SH-SY5Y (cell line): ENCODE measurements around the gene UTP15.

ENCODE experiments used
- GATA2 ChIP-seq: IDR thresholded peaks from 2 replicates; pipeline ENCODE4 v1.6.1; 2011; ENCODE audit warnings: mild to moderate bottlenecking, low read depth, low read length
- GATA3 ChIP-seq: IDR thresholded peaks from 2 replicates; pipeline ENCODE4 v1.6.1; 2011; ENCODE audit warnings: low read depth, mild to moderate bottlenecking, low read length, moderate library complexity

The UTP15 gene

GRCh38 chr5:73544429-73545402 lies 20.8 kb upstream of the UTP15 start:
- TF ChIP-seq GATA2 = no peak
- TF ChIP-seq GATA3 = no peak

DNA sequence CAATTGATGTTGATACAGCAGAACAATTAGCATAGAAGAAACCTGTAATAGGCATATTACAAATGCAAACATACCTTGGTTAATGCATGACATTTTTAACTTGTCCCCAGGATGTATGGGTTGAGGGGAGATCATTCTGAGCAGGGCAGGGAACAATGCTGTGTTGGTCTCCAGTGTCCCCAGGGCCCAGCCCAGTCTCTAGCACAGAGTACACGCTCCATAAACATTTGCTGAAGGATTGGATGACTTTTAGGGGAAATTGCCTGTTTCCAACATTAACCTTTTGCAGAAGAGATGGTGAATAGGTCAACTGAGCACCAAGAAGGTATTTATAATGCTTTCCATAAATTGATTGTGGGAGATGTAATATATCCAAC lies 20.2 kb upstream of the UTP15 start:
- TF ChIP-seq GATA2 (no peak), GATA3 (no peak)

DNA sequence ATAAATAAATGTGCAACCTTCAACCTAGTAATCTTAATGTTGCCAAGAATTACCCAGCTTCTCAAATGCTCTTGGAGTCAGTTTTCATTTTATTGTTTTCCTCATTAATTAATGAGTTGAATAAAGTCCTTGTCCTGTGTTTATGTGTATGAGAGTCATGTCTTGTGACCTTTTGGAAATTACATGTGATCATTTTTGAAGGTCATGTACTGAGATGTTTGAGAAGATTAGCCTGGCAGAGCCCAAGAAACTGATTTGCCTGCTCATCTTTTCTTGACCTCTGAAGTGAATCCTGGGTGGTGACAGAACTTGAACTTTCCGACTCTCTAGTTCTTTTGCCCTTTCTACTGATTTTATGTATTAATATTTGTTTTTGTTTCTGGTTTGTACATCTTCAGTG lies 15.5 kb upstream of the UTP15 start:
- TF ChIP-seq GATA3 (no peak), GATA2 (no peak)

DNA sequence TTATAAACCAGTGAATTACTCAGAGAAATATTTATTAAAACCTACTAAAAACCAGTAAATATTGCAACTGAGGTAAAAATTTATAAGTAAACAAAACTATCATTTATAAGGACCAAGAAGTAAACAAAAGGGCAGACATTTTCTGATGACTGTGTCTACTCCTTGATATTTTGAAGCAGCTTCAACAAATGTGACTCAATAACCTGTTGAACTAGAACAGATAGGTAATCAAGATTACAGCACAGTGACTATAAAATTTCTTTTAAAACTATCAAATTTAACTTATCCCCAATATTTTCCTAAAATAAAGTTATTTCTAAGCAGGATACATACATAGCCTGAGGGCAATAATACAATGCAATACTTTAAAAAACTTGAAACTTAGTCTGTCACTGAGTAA lies 12.9 kb upstream of the UTP15 start:
- TF ChIP-seq GATA3 (no peak), GATA2 (no peak)

DNA sequence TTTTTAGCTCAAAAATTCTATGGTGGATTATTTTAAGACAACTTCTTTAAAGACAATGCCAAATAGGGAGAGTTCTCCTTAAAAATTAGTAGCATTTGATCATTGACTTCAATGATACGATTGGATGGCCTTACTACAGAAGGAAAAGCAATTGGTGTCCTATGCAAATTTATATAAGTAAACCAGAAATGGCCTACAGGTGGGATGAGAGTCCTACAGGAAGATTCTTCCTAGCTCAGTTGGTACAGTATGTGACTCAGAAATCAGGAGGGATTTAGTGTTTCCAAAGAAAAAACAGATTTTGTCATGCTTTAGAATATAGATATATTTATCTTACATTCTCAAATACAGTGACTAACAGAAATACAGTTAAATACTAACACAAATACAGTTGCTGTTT lies 6.6 kb upstream of the UTP15 start:
- TF ChIP-seq GATA2 (no peak), GATA3 (no peak)

- TF ChIP-seq GATA2 (no peak), GATA3 (no peak)
Observed at GRCh38 chr5:73564018-73564417, 1.5 kb upstream of the UTP15 start.

DNA sequence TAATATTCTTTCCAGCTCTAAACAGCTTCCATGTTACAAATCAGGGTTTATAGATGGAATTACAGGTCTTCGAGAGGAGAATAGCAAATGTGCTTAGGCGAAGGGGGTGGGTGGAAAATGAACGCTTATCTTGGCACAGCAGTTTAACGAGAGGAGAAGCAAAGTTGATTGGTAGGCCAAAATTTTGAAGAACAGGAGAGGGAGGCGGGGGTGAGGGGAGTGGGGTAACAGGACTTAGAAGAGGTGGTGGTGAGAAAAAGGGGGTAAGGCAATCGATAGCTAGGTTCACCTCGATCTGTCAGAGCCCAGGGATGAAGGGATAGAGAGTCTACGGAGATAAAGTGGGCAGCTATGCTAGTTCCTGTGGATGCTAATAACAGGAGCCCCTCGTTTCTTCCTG lies 868 bp upstream of the UTP15 start:
- TF ChIP-seq GATA2 = no peak
- no peak for TF ChIP-seq GATA3

- TF ChIP-seq GATA3 (no peak), GATA2 (no peak)
Observed at GRCh38 chr5:73565969-73566547, 515 bp downstream of the UTP15 start.

DNA sequence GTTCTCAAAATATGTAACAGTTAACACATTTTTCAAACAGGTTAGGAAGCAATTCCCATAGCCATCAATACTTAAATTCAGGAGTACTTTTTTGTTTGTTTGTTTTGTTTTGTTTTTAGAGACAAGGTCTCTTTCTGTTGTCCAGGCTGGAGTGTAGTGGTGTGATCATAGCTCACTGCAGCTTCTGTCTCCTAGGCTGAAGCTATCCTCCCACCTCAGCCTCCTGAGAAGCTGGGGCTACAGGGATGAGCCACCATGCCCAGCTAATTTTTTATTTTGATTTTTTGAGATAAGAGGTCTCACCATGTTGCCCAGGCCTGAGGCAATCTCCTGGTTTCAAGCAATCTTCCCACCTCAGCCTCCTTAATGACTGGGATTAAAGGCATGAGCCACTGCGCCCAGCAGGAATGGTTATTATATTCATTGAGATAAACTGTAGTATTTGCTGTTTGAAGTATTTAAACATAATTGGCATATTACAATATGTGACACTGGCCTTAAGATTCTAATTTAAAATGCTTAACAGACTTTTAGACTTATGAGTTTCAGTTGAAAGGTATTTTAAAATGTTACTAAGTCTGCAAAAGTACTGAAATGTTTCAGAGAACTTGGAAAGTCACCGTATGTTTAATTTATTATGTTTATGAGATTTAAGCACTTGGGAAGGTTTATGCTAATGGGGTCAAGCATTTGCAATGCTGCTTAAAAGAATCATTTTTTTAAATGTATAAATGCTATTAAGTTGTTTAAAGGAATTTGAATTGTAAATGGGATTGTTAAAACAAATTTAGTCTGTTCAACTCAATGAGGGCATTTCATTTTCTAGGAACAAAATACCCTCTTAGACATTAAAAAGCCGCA lies 17.0 kb downstream of the UTP15 start:
- TF ChIP-seq GATA2 (no peak), GATA3 (no peak)

GRCh38 chr5:73587923-73588322 lies 22.4 kb downstream of the UTP15 start:
- no peak for TF ChIP-seq GATA2
- TF ChIP-seq GATA3 = no peak

DNA sequence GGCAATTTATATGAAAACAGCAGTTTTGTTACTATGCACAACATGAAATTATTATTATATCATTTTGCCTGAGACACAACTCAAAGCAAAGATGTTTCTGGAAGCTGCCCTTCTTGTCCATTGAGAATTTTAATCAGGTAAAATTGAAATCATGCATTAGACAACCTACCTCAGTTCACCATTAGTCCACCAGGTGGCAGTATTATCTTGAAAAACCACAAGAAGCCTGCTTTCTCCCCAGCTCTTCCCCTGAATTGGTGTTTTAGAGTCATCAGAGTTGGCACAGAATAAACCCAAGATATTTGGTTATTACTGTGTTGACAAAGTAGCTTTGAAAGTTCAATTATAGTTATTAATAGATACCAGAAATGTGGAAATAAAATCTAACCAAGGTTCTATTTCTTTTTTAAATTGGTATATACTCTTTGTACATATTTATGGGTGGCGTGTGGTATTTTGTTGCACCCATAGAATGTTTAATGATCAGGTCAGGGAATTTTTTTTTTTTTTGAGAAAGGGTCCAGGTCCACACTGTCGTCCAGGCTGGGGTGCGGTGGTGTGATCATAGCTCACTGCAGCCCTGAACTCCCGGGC lies 25.7 kb downstream of the UTP15 start:
- no peak for TF ChIP-seq GATA3
- TF ChIP-seq GATA2 = no peak

DNA sequence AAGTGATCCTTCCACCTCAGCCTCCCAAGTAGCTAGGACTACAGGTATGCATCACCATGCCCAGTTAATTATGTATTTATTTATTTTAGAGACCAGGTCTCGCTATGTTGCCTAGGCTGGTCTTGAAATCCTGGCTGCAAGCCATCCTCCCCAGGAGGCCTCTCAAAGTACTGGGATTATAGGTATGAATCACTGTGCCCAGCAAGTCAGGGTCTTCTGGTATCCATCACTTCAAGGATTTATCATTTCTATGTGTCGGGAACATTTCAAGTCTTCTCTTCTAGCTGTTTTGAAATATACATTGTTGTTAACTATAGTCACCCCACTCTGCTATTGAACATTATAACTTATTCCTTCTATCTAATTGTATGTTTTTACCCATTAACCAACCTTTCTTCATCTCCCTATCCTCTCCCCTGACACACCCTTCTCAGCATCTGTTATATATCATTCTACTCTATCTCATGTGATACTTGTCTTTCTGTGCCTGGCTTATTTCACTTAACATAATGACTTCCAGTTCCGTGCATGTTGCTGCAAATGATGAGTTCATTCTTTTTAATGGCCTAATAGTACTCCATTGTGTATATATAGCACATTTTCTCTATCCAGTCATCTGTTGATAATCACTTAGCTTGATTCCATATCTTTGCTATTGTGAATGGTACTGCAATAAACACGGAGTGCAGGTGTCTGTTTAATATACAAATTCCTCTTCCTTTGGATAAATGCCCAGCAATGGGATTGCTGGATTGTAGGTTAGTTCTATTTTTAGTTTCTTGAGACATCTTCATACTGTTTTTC lies 26.4 kb downstream of the UTP15 start:
- TF ChIP-seq GATA2 = peak; percentile 57; the same call in 1 of the 2 replicates
- TF ChIP-seq GATA3 = peak; percentile 80

DNA sequence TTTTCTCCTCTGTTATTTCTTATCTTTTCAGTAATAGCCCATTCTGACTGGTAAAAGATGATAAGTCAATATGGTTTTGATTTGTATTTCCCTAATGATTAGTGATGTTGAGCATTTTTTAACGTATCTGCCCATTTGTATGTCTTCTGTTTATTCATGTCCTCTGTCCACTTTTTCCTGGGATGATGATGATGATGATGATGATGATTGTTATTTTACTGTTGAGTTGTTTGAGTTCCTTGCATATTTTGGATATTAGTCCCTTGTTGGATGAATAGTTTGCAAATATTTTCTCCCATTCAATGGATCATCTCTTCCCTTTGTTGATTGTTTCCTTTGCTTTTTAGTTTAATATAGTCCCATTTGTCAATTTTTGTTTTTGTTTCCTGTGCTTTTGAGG lies 27.0 kb downstream of the UTP15 start:
- TF ChIP-seq GATA2 (no peak), GATA3 (no peak)
